OCI-LY3 (cell line): Measurements from ENCODE around the gene IQGAP1.

Experiments used
- CTCF ChIP-seq: fragments of 200-600, 300-600 bp; sonication (generic); IDR thresholded peaks from 2 replicates; pipeline ENCODE4 v1.5.1; 2014; ENCODE audit warnings: antibody characterized with exemption, low read length, low read depth
- EZH2phosphoT487 ChIP-seq: fragments of 200-600 bp; shearing (Covaris generic); IDR thresholded peaks from 2 replicates; pipeline ENCODE4 v1.6.1; 2018; ENCODE audit warnings: antibody characterized with exemption, mixed run types, low read depth

- TF ChIP-seq CTCF (peak; percentile 10; the same call in 1 of the 2 replicates), EZH2phosphoT487 (no peak)
Observed at GRCh38 chr15:90529371-90530249, 141.6 kb downstream of the IQGAP1 start, which contains the start of gene CRTC3.
